Fibroblast of mammary gland (primary cell): ENCODE measurements around the gene HSPB9.
A peak's percentile ranks its signal among the peaks of the same experiment; 100 is the strongest.

ENCODE experiments used
- DNase-seq: peaks from one replicate; pipeline ENCODE4 v3.0.0-alpha.2; 2010; ENCODE audit warnings: low read depth
- H3K4me3 ChIP-seq: 2 replicates; pipeline ENCODE4 v1.5.1; 2011; ENCODE audit warnings: low read depth, mild to moderate bottlenecking, low read length, moderate library complexity; ENCODE audit not compliant: control insufficient read depth
- TF ChIP-seq, protein P1 (sequence below): conservative IDR thresholded peaks from 2 replicates; pipeline ENCODE4 v1.5.1; 2011; ENCODE audit warnings: low read depth, low read length, inconsistent platforms; ENCODE audit not compliant: control insufficient read depth, insufficient read depth

Gene HSPB9, protein sequence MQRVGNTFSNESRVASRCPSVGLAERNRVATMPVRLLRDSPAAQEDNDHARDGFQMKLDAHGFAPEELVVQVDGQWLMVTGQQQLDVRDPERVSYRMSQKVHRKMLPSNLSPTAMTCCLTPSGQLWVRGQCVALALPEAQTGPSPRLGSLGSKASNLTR

DNA sequence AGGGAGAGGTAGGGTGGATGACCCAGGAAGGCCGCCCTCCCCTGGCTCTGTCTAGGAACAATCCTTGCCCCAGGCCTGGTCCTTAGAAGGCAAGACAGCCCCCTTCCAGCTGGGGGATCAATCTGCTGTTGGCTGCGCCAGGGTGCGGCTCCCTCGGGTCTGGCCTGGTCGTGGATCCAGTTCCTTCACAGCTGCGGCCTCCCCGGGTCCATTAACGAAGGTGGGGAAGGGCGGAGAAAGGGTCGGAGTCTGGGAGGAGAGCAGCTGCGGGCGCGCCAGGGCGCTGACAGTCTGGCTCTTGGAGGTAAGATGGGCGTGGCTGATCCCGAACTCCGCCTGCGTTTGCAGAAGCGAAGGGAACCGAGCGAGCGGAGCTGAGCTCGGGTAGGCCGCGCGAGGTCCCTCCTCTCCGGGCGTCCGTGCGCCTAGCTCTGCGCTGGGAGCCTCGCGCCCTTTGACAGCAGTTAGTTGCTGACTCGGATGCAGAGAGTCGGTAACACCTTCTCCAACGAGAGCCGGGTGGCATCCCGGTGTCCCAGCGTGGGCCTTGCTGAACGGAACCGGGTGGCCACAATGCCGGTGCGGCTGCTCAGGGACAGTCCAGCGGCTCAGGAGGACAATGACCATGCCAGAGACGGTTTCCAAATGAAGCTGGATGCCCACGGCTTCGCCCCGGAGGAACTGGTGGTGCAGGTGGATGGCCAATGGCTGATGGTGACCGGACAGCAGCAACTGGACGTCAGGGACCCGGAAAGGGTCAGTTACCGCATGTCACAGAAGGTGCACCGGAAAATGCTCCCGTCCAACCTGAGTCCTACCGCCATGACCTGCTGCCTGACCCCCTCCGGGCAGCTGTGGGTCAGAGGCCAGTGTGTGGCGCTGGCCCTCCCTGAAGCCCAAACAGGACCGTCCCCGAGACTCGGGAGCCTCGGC is at the start of gene HSPB9:
Gene HSPB9, plus strand, starts transcription at position 434 of the 933 bp plus-strand sequence. Its CDS starts 47 bp downstream, at position 481.
- H3K4me3 ChIP-seq: no peak within 1 kb of the TSS
- TF ChIP-seq, protein P1, sequence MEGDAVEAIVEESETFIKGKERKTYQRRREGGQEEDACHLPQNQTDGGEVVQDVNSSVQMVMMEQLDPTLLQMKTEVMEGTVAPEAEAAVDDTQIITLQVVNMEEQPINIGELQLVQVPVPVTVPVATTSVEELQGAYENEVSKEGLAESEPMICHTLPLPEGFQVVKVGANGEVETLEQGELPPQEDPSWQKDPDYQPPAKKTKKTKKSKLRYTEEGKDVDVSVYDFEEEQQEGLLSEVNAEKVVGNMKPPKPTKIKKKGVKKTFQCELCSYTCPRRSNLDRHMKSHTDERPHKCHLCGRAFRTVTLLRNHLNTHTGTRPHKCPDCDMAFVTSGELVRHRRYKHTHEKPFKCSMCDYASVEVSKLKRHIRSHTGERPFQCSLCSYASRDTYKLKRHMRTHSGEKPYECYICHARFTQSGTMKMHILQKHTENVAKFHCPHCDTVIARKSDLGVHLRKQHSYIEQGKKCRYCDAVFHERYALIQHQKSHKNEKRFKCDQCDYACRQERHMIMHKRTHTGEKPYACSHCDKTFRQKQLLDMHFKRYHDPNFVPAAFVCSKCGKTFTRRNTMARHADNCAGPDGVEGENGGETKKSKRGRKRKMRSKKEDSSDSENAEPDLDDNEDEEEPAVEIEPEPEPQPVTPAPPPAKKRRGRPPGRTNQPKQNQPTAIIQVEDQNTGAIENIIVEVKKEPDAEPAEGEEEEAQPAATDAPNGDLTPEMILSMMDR: no peak
- peak; percentile 44 for DNase-seq

DNA sequence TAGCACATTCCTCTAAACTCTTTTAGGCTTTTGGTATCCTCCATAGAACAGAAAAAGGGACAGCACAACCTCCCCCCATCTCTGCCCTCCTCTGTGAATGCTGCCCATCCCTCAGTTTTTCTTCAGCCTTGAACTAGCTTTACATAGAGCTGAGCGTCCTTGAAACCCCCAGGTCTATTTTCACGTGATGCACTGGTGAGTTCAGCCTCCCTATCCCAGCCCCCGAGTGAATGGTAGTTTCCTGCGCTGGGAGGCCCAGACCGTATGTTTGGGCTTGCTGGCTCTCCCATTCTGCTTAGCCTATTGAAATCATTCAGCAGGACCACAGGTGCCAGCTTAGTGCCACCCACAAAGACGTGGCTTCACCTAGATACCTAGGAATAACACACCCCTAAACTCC is 46.8 kb upstream of the HSPB9 start:
- TF ChIP-seq, protein P1: no peak
- DNase-seq: no peak
- H3K4me3 ChIP-seq: no peak overlapping the region

DNA sequence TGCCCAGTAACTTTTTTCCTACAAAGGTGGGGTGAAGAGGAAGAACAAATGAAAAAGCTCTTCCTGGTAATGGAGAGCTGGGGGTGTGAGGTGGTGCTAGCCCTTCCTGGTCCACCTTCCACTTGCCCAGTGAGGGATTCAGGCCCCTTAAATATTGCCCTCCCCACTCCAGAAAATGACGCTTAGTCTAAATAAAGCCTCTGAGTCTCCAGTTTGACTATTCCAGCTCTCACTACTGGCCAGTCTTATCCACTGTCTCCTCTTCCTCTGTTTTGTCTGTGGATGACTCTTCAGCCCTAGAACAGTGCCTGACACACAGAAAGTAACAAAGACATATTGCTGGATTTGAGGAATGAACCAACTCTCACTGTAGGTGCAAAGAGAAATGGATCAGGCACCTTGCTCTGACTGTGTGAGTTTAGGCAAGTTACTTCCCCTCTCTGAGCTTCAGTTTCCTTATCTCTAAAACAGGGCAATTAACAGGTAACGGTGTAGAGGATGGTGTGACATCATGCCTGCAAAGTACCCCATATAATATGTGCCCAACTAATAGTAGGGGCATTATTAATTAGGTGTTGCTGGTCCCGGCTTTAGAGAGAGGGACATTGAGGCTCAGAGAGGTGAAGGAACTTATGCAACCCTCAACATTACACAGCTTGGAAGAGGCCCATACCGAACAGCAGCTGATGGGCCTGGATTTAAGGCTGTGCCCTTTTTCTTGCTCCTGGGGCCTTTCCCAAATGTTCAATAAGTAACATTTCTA is 45.6 kb upstream of the HSPB9 start:
- TF ChIP-seq, protein P1: no peak
- H3K4me3 ChIP-seq: no peak overlapping the region
- DNase-seq: no peak

DNA sequence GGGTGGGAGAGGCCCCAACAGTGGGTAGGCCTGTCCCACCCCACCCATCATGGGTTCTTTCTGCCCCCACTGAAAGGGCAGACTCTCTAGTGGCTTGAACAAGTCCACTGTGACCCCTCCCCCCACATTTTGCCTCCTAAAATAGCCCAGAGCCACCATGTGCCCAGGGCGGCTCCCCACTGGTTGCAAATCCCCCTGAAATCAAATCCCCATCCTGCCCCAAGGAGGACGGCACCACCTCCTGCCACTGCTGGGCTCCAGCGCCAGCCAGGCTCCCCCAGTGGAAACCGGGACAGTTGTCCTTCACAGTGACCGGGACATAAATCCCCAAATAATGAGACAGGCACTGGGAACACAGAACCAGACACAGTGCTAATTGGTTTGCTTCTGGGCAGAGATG is 44.8 kb upstream of the HSPB9 start:
- H3K4me3 ChIP-seq: no peak overlapping the region
- no peak for DNase-seq
- TF ChIP-seq, protein P1: no peak

DNA sequence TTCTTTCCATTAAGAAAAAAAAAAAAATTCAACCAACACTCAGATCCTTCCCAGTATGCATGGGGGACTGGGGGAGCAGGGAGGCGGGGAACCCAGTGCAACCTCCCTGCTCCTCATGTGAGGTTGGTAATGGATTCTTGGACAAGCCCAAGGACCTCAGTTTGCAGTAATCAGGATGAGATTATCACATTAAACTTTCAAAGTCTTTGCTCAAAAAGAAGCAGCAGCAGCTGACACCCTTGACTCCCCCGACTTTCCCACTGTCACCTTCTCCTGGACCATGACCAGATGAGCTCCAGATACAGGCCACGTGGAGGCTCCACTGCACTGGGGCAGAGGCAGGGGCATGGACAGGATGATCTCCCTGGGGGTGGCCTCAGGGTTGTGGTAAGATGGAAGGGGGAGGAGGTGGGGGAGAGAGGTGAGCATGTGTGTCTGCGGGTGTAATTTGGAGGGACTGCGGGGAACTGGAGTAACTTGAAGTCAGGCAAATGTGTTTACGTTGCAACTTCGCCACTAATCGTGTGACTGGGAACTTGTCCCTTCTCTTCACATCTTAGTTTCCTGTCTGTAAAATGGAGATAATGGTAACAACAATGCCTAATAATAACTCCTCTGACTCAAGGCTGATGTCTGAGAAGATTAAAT is 44.1 kb upstream of the HSPB9 start:
- TF ChIP-seq, protein P1: no peak
- DNase-seq: no peak

DNA sequence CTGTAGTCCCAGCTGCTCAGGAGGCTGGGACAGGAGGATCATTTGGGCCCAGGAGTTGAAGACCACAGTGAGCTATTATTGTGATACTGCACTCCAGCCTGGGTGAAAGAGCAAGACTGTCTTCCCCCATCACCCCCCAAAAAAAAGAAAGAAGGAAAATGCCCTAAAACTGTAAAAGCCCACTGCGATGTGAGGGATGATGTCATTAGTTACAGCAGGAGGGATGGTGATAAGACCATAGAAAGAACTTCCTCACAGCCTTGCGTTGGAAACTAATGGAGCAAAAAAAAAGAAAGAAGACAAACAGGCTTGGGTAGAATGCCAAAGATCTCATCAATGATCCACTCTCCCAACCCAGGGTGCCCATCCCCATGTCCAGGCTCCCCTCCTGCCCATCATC is 43.1 kb upstream of the HSPB9 start:
- DNase-seq: no peak
- TF ChIP-seq, protein P1: no peak
- no peak overlapping the region for H3K4me3 ChIP-seq

More for the DNA sequence above, 44.1 kb upstream of the HSPB9 start:
- H3K4me3 ChIP-seq: no peak overlapping the region
